Superior temporal gyrus (tissue), 1 donor: Measurements from ENCODE around the gene KIAA0753.

Experiments
- DNase-seq: peaks from one replicate; pipeline ENCODE4 v3.0.0-alpha.2; 2016; ENCODE audit errors: extremely low spot score

The KIAA0753 gene

DNA sequence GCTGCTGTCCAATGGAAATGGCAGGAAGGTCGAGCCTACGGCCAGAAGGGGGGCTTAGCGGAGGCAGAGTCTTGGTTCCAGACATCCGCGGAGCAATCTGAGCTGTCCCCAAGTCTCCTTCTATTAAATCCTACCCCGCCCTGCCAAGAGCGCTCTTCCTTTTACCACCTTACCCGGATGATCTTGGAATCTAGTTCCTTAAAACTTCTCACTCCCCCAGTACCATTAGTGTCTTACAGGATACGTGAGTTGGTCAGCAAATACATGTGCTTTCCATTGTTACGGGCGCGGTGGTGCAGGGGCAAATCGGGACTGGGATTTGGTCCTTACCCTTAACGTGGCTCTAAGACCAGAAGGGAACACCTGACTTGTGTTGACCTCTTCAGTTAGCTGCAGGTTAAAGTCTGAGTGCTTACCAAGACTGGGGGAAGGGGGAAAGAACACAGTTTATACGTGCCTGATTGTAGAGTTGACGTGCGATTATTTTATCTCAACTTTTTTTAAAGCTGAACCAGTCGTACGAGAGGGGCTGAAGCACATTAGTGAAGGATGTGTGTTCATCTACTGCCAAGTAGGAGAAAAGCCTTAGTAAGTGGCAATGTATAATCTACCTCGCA is 844 bp upstream of the KIAA0753 start:
- no peak for DNase-seq

DNA sequence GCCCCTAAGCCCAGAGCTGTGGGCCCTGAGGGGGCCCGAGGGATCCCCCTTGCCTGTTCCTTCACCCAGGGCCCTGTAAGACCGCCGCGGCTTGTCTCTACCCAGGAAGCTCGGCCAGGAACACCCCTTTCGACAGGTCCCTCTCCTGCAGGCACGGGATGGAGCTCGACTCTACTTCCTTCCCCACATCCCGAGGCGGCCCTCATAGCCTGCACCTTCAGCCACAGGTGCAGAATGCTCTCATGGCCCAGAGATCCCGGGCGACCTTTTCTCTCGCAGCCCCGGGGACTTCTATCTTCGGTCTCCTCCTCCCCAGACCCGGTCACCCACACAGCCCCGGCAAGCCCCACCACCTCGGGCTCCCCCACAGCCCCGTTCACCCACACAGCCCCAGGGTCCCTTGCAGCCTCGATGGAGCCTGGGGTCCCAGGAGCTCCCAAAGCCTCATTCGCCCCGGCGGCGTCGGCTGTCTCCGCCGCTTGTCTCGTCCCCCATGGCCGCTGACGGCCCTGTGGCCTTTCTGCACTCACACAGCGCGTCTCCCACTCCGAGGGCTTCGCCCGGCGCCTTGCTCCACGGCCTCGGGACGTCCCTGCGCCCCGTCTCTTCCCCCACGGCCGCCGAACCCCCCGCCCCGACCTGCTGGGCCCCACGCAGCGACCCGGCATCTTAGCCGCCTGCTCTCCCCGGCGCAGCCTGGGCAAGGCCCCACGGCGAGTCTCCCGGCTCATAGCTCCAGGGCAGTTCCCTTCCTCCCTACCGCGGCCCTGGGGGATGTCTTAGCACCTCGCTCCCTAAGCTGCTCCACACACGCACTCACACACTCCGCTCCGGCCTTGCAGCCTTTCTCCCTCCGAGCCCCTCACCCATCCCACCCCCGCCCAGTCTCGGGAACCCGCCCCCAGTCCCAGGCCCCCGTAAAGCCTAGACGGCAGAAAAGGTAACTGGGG is 650 bp downstream of the KIAA0753 start:
- DNase-seq: no peak

DNA sequence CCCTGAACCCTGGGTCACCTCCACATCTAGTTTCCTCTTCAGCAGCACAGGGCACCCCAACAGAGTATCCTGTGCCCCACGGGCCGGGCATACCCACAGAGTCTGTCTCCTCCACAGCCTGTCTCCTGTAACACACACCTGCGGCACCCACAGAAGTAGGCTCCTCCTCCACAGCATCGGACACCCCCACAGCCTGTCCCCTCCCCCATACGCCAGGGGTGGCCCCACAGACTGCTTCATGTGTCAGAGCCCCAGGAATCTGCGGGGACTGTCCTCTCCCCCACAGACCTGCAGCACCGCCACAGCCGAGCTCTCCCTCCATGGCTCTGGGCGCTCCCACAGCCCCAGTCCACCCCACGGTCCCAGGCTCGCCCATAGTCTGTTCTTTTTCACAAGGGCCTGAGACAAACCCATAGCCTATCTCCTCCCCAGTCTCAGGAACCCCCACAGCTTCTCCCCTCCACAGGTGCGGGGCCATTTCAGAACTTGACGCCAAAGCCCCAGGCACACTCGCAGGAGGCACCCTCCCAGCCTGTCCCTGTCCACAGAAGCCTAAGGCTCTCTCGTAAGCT is 1.4 kb downstream of the KIAA0753 start:
- DNase-seq: no peak

DNA sequence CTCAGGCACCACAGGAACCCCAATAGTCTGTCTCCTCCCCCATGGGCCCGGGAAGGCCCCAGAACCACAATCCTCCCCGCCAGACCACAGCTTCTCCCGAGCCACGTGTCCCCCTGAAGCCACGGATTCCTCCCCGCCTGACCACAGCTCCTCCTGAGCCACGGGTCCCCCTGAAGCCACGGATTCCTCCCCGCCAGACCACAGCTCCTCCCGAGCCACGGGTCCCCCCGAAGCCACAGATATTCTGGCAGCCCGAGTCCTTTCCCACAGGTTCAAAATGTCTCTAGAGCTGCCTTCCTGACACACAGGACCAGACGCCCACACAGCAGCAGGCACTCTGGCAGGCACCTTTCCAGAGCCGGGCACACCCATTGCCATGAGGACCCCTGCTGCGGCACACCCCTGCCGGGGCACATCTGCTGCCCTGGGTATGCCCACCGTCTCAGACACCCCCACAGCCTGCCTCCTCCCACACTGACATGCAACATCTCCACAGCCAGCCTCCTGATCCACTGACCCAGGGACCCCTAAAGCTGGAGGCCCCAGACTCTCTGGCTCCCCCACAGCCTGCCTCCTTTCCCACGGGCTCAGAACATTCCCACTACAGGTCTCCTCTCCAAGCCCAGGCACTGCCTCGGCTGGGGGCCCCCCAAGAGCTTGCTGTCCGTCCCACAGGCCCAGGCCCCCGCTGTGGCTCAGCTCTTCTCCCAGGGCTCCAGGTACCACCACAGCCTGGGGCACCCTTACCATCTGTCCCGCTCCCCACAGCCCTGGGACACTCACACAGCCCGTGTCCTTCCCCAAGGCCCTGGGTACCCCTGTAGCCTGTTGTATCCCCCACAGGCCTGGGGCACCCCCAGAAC is 2.2 kb downstream of the KIAA0753 start:
- DNase-seq: no peak

DNA sequence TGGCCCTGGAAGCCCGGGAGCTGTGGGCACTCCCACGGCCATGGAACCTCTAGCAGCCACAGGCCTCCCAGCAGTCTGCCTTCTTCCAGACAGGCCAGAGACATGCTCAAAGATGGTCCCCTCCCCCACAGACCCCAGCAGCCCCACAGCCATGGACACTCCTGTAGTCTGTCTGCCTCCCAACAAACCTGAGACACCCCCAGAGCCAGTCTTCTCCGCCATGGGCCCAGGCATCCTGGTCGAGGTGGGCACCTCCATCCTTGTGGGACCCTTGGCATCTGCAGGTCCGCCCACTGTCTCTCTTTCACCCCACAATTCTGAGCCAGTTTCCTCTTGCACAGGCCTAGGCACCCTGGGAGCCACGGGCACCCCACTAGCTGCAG is 3.1 kb downstream of the KIAA0753 start:
- no peak for DNase-seq

DNA sequence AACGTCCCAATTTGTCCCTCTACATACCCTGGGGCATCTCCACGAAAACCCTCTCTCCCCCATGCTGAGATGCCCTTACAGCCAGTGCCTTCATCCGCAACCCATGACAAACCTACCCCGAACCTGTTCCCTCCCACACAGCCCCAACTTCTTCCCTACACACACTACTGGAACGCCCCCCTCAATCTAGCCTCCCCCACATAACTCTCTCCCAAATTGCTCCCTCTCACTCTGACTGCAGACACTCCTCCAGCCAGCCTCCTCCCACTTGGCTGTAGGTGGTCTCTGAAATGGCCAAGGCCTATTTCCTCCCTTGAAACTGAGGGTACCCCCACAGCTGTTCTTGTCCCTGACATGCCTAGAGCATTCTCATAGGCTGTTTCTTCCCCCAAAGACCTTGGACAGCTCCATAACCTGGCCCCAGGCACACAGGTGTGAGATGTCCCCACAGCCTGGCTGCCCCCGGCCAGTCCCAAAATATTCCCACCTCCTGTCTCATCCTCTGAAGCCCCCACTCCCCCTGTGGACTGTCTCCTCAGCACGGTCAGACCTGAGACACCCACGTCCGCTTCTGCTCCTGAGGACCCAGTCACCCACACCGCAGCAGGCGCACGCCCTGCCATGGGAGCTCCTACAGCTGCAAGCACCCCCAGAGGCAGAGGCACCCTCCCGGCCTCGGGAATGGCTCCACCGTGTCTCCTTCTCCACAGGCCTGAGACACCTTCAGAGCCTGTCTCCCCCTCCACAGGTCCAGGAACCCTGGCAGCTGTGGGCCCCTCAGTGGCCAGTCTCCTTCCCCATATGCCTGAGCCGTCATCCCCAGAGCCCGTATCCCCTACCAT is 3.7 kb downstream of the KIAA0753 start:
- DNase-seq: no peak

DNA sequence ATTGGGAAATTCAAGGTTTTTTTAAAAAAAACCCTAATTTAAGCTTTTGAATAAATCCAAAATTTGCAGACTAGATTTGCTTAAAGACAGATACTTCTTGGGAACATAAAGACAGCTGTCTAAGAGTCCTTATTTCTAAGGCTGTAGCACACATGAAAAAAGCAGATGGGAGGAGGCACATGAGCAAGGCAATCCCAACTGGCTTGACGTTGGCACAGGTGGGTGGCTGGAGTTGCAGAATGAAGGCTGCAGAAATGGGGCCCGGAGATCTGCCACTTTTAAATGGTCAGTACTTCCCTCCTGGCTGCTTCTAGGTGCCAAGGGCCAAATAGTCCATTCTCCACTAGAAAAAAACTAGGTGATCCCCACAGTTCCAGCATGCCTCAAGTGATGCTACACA is 4.4 kb downstream of the KIAA0753 start:
- no peak for DNase-seq

DNA sequence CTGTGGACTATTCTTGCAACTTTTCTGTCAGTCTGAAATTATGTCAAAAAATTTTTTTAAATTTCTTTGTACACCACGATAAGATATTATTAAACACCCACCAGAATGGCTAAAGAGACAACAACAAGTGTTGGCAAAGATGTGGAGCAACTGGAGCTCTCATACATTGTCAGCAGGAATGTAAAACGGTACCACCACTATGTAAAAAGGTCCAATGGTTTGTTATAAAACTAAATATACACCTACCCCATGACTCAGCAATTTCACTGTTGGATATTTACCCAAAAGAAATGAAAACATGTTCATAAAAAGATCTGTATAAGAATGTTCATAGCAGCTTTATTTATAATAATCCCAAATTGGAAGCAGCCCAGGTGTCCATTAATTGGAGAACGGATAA is 7.2 kb downstream of the KIAA0753 start:
- DNase-seq: no peak

DNA sequence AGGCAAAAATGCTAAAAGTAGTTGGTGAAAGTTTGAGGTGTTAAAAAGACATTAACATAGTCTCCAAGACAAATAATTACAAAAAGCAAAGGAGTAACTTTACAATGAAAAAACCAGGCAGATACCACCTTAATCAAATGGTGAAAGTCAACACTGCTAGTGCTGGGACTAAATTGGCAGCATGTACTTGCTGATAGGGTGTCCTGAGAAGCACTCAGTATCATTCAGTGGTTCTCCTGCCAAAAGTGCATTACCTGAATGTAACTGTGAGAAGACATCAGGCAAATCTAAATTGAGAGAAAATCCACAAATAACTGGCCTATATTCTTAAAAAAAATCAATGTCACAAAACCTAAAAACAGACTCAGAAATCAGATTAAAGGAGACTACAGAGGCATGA is 8.0 kb downstream of the KIAA0753 start:
- DNase-seq: no peak

DNA sequence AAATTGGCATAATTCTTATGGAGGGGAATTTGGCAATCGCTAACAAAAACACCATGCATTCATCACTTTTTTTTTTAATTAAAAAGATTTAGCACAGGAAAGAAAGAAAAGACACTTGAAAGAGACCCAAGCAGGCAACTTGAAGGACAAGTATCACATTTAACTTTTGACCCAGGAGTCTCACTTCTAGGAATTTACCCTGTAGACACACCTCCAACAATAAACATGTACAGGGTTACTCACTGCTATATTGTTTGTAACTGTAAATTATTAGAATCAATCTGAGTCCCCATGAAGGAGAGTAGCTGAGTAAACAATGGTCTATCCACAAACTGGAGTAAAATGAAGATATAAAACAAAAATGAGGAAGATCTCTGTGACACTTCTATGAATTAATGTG is 10.1 kb downstream of the KIAA0753 start:
- DNase-seq: no peak

DNA sequence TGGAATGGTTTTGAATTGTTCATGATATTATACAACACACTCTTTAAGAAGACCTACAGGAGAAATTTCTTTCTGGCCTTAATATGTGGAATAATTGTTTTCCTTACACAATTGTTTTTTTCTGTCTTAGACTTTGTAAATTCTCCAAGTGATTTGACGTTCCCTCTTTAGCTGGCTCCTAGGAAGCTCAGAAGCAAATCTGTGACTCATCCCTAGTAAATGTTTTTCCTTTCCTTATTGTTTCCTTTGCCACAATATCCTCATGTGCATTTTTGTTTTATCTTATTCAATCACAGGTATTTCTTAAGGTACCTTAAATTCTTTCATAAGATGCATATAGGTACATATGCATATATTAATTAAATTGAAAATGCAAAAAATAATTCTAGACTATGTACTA is 13.5 kb downstream of the KIAA0753 start:
- DNase-seq: no peak

DNA sequence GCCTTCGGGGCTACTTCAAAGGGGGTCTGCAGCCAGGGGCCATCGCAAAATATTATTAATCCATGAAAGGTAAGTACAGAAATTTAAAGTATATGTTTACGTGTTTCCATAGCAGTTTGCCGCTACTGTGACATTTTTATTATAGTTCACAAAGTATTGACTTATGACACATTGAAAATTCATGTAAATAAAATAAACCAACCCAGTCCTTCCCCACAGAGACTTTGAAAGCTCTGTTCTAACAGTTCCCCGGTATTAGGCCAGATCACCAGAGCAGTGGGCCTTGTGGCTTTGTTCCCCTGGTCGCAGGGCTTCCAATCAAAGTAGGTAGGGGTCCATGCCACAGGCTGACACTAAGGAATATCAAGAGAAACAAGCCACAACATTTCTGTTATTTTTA is 13.9 kb downstream of the KIAA0753 start:
- DNase-seq: no peak

DNA sequence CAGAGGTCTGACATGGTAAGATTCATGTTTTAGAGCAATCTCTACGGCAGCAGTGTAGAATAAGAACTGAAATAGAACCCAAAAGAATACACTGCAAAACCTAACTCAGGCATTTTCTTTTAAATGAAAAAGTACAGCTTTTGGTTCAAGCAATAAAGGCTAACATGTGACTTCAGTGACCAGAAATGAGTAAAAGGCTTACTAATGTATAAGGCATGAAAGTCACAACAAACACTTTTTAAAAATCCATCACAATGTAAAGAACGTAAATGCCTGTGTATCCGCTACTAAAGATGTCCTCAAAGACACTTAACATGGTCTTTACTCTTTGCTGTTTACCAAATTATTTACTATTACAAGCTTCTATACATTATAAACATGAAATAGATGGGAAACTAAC is 16.6 kb downstream of the KIAA0753 start:
- DNase-seq: no peak

DNA sequence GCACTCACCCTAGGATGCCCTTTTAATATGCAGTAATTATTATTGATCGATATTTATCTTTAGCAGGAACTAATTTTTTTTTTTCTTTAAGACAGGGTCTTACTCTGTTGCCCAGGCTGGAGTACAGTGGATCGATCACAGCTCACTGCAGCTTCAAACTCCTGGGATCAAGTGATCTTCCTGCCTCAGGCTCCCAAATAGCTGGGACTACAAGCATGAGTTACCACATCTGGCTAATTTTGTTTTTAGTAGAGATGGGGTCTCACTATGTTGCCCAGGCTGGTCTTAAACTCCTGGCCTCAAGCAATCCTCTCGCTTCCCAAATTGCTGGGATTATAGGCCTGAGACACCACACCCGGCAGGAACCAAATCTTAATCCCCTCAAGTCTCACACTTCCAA is 29.3 kb downstream of the KIAA0753 start:
- DNase-seq: no peak

DNA sequence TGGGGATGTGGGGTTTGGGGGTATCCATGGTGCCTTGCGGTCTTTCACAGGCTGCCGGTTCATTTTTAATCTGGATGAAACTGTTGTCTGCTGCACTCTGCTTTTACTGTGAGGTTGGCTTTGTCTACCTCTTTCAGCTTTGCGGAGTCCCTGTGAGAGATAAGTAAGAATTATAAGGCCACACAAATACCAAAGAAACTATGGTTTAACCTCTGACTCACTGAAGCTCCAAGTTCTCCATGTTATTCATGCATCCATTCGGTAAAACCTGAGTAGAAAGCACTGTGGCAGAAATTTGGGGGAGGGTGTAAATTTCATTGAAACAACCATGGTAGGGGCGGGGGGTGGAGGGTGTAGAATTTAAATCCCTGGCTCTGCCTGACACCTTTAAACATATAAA is 30.5 kb downstream of the KIAA0753 start:
- no peak for DNase-seq

DNA sequence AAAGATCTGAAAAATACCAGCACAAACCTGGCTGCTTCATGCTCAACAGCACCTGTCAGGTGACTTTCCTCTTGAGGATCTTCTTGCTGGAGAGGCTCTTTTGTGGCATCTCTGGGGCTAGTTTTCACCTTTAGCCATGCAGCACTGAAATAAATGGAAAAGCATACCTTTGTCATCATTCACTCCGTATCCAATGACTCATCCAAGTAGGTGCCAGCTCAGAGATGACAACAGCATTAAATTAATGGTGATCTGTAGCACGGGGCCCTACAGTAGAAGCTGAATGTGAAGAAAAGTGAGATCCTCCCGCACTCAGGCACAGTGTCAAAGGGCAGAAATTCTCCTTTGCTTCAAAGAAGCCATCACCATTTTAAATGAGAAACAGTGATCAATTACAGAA is 32.2 kb downstream of the KIAA0753 start:
- no peak for DNase-seq

DNA sequence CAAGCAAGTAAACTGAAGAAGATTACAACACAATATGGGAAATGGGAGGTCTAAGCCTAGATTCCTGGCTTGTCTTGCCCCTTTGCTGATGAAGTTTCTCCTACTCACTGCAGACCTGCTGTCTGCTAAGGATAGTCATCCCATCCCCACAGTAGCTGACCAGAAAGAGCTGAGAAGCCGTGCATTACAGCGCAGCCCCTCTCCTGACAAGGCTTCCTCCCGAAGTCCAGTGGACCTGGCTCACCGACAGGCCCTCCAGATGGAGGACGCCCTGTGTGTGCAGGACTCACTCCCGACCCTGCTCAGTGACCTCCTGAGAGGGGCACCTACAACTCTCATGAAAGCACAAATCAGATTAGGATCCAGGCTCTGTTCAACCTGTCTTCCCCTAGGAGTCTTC is 35.4 kb downstream of the KIAA0753 start:
- DNase-seq: no peak

DNA sequence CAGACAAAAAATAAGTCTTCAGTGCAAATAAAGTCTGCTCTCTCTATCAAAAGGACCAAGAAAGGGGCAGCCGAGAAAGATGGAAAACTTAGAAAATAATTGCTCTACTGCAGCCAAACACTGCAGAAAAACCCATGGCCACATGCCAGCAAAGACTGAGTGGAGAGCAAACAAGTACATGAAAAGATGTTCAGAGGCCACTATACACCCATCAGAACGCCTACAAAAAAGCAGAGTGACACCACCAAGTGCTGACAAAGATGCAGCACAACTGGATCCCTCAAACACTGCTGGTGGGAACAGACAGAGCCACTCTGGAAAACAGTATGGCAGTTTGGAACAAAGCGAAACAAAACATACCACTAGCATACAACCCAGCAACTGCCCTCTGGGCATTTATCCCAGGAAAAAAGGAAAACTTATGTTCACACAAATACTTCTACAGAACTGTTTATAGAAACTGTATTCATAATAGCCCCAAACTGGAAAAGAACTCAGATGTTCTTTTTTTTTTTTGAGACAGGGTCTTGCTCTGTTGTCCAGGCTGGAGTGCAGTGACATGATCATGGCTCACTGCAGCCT is 36.7 kb downstream of the KIAA0753 start:
- DNase-seq: no peak

DNA sequence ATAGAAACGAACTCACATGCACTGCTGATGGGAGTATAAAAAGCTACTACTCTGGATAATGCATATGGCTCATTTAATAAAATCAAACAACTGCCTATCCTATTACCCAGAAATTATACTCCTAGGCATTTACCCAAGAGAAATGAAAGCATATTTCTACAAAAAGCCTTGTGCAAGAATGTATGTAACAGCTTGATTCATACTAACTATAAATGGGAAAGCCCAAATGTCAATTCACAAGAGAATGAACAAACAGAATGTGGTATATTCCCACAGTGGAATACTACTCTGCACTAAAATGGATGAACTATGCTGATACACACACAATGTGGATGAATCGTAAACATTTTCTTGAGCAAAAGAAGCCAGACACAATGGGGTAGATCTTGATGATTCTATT is 38.4 kb downstream of the KIAA0753 start:
- DNase-seq: no peak

DNA sequence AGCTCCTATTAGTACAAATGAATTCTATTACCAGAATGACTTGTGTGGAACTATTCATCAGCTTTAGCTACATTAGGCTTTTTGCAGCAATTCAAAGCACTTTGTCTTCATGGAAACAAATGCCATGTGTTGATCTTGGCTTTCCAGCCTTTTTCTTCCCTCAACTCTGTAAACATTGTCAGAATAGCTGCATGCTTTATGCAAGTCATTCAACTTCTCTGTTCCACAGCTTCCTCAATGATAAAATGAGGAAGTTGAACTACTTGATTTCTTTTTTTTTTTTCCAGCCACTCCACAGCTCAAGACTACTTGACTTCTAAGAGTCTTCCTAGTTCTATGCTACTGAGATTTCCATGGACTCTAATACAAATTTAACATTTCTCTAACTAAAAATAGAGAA is 41.1 kb downstream of the KIAA0753 start:
- peak; percentile 71 for DNase-seq

DNA sequence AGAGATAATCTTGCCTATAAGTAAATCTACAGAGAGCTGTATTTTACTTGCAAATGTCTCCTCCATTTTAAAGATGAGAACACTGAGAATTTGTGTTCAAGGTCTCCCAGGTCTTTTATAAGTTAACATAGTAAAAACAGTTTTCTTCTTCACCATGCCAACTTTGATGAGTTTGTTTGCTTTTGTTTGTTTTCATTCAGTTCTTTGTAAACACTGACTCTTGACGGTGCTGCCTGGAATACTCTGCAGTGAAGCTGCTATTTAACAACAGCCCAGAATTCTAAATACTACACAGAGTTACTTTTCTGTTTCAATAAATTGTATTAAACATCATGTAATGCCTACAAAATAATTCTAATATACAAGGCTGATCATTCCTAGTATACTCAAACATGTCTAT is 42.8 kb downstream of the KIAA0753 start:
- no peak for DNase-seq
